Measurements from ENCODE around the gene UBALD2.
"Not testable (repeated sequence)": the region's sequence is repeated elsewhere in the genome, so short reads cannot be mapped to it uniquely, and the experiment has no call there.

UBALD2 gene

DNA sequence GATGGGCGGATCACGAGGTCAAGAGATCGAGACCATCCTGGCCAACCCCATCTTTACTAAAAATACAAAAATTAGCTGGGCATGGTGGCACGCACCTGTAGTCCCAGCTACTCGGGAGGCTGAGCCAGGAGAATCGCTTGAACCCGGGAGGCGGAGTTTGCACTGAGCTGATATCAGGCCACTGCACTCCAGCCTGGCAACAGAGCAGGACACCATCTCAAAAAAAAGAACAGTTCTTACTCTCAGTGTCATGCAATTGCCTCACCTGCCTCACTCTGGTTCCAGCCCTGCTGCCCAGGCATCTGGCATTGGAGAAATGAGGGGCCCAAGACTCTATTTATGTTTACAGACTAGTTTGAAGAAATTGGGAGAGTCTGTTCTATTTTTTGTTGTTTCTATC lies 20.4 kb upstream of the UBALD2 start:
- DNase-seq (ENCODE audit: low read depth, low spot score) = not testable (repeated sequence)

DNA sequence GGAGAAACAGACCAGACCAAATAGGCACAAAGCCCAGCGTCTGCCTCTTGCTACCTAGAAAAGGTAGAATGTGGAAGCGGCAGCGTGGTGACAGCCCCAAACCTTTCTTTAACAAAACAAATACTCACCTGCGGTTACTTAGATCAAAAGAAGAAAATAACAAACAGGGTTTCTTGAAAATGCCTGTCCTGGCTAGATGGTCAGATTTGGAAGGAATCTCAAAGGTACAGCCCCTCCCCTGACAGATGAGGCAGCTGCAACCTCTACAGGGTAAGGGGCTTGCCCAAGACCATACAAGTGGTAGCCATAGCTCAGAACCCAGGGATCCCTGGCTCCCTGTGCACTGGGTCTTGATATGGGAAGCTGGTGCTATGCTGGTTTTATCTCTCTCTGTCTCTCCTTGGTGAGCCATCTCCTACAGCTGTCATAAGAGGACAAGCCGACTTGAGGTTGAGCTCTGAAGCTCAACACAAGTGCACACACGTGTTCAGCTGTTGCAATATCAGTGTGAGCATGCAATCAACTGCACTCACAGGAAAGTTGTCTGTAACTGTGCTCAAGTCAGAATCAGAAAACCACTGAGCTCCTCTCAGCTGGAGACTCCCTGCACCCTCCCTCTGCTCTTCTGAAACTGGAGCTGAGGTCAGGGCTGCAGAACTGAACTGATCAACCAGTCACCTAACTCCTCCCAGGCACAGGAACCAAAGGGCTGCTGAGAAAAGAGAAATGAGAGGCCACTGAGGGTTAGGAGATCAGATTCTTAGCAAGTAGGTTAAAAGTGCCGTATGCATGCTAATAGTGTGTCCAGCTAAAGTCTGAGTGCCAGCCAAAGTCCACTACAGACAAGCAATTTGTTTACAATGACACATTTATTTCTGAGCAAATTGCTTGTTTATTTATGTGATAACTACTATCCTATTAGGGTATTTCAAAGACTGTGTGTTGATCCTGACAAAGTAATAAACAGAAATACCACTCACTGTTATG lies 18.8 kb upstream of the UBALD2 start:
- DNase-seq (ENCODE audit: low read depth, low spot score) = no peak

GRCh38 chr17:76247304-76247703 lies 17.8 kb upstream of the UBALD2 start:
- no peak for DNase-seq (ENCODE audit: low read depth, low spot score)

- no peak for DNase-seq (ENCODE audit: low read depth, low spot score)
Observed at GRCh38 chr17:76248013-76248782, 16.9 kb upstream of the UBALD2 start.

DNA sequence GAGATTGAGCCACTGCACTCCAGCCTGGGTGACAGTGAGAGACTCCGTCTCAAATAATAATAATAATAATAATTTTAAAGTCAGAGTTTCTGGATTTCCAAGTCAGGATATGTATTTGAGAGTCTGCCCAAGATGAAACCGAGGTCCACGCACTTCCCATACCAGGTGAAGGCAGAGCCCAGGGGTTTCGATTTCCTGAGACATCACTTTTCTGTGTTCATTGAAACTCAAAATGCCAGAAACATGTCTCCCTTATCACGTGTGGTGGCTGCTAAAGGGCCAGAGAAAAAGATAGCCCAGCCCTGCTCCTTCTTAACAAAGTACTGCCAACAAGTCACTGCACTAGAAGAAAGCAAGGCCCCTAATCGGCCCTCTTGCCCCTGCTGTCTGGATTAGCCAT lies 15.0 kb upstream of the UBALD2 start:
- DNase-seq (ENCODE audit: low read depth, low spot score) = no peak

GRCh38 chr17:76251478-76252039 lies 13.6 kb upstream of the UBALD2 start:
- DNase-seq (ENCODE audit: low read depth, low spot score) = no peak

DNA sequence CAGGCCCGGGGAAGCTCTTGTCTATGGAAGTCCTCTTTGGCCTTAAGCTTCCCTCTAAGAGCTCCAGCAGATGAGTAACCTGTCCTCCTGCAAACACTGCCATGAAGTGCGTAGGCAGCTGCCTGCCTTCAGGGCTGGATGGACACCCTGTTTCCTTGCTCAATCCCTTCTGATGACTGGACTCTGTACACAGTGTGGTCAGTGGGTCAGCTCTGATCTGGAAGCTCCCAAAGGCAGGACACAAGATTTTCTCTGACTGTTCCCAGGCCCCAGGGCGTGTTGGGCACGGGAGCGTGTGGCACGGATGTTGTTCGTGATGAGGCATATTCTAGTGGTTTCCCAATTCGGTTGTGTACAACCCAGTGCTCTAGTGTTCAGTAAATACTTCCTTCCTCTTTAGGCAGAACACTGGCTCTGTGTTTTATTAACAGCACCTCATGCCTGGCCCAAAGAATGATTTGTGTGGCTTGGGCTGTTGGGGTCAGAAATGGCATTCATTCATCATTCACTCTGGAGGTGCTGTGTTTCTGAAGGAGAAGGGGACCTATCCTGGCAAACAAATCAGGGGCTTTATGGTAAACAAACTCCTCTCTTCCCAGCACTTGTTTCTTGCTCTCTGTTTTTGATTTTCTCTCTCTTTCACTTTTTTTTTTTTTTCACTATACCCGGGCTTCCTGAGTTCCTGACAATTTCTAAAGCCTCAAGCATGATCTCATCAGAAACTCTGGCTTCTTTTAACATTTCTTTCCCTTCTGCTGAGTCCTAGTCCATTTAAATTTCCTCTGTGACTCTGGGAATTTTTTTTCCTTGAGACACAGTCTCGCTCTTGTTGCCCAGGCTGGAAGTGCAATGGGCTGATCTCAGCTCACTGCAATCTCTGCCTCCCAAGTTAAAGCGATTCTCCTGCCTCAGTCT lies 12.9 kb upstream of the UBALD2 start:
- no peak for DNase-seq (ENCODE audit: low read depth, low spot score)

GRCh38 chr17:76252967-76253766 lies 12.0 kb upstream of the UBALD2 start:
- not testable (repeated sequence) for DNase-seq (ENCODE audit: low read depth, low spot score)

GRCh38 chr17:76253841-76254240 lies 11.3 kb upstream of the UBALD2 start:
- DNase-seq (ENCODE audit: low read depth, low spot score) = no peak

DNA sequence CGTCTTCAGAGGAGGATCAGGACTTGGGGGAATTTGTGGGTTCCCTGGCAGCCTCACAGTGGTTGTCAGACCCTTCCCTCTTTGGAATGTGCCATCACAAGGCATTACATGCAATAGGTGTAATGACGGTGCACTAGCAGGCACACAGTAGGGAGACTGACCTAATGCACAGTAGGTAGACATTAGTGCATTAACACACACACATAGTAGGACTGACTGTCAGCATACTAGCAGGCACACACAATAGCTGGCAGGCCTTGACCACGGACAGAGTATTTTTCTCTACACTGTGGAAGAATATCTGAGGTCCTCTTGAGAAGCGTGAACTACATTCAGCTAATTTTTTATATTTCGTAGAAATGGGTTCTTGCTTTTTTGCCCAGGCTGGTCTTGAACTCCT lies 10.9 kb upstream of the UBALD2 start:
- no peak for DNase-seq (ENCODE audit: low read depth, low spot score)

DNA sequence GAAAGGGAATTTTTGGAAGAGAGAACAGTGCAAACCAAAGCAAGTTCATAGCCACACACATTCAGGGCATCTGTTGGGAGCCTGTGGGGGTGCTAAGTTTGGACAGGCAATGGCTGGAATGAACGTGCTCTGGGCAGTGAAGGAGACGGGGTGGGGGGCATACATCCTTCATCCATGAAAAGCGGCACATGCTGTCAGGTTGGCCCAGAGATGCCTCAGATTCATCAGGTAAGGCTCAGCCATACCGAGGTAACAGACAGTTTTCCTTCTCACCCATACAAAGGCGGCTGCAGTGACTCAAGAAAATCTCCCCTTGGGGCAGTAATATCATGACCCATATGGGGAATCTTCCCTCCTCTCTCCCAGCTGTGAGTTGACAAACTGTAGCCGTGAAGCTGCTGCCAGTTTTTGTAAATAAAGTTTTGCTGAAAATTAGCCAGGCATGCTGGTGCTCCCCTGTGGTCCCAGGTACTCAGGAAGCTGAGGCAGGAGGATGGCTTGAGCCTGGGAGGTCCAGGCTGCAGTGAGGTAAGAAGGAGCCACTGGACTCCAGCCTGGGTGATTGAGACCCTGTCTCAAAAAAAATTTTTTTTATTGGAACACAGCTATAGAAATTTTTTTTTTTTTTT lies 9.2 kb upstream of the UBALD2 start:
- no peak for DNase-seq (ENCODE audit: low read depth, low spot score)

- not testable (repeated sequence) for DNase-seq (ENCODE audit: low read depth, low spot score)
Observed at GRCh38 chr17:76256430-76257050, 8.6 kb upstream of the UBALD2 start.

- DNase-seq (ENCODE audit: low read depth, low spot score) = no peak
Observed at GRCh38 chr17:76260220-76260619, 4.9 kb upstream of the UBALD2 start.

DNA sequence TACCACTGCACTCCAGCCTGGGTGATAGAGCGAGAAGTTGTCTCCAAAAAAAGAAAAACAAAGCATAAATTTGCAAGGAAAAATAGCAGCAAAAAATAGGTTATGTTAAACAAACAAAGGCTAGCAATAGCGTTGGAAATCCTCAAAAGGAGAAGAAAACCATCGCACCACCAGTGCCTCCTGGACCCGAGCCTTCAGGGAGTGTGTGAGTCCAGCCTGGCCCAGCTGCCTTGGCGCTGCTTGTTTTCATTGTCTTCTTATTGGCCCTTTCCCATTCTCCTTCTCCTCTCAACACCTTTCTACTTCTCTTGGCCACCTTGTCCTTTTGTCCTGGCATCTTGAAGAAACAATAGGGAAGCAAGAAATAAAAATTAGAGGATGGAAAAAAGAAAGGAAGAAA lies 4.5 kb upstream of the UBALD2 start:
- DNase-seq (ENCODE audit: low read depth, low spot score) = no peak

DNA sequence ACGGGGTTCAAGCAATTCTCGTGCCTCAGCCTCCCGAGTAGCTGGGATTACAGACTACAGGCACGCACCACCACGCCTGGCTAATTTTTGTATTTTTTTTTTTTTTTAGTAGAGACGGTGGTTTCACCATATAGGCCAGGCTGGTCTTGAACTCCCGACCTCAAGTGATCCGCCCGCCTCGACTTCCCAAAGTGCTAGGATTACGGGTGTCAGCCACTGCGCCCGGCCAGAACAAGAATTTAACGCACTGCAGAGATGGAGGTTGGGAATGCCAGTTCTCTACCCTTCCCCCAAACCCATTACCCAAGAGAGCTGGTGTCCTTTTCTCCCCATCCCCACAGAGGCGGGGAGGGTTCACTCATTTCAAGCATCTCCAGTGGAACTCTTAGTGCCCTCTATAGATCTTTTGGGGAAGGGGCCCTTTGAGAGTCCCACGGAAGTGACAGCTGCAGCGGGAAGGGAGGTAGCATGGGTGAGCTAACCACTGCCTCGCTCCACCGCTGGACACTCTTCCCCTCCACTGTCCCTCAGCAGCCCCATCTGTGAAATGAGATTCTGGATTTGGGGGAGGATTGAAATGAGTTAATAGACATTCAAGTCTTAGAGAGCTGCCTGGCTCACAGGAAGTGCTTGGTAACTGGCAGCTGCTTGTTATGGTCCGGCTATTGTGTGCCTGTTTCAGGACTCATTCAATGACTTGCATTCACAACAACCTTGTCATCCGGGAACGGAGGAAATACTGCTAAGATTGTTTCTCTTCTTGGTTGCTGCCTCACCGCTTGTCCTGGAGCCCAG lies 3.5 kb upstream of the UBALD2 start:
- DNase-seq (ENCODE audit: low read depth, low spot score) = no peak

- DNase-seq (ENCODE audit: low read depth, low spot score) = peak; percentile 54
Observed at GRCh38 chr17:76262732-76263344, 2.3 kb upstream of the UBALD2 start.

- DNase-seq (ENCODE audit: low read depth, low spot score) = no peak
Observed at GRCh38 chr17:76263896-76264295, 1.3 kb upstream of the UBALD2 start.

GRCh38 chr17:76264425-76264754 lies 758 bp upstream of the UBALD2 start:
- DNase-seq (ENCODE audit: low read depth, low spot score) = peak; percentile 4
